Thyroid gland (tissue), 4 donors: Measurements from ENCODE around the gene TASP1.

Source experiments
- POLR2A ChIP-seq, 2 donors: fragments of 450-650 bp; IDR thresholded peaks; one replicate each; pipeline ENCODE4 v1.6.1; 2017; ENCODE audit warnings: antibody characterized with exemption in 2 of 2, mild to moderate bottlenecking in 2 of 2, moderate library complexity in 1 of 2
- TF ChIP-seq, protein P1 (sequence below), 6 experiments: fragments of 200-600 bp in 3 of 6; fragments of 450-650 bp in 3 of 6; sonication (generic) in 3 of 6; IDR thresholded peaks; one replicate each; pipeline ENCODE4 v1.5.1; 2016 to 2019; ENCODE audit warnings: antibody characterized with exemption in 6 of 6, mild to moderate bottlenecking in 2 of 6, inconsistent platforms in 1 of 6, moderate library complexity in 1 of 6

- TF ChIP-seq, protein P1, sequence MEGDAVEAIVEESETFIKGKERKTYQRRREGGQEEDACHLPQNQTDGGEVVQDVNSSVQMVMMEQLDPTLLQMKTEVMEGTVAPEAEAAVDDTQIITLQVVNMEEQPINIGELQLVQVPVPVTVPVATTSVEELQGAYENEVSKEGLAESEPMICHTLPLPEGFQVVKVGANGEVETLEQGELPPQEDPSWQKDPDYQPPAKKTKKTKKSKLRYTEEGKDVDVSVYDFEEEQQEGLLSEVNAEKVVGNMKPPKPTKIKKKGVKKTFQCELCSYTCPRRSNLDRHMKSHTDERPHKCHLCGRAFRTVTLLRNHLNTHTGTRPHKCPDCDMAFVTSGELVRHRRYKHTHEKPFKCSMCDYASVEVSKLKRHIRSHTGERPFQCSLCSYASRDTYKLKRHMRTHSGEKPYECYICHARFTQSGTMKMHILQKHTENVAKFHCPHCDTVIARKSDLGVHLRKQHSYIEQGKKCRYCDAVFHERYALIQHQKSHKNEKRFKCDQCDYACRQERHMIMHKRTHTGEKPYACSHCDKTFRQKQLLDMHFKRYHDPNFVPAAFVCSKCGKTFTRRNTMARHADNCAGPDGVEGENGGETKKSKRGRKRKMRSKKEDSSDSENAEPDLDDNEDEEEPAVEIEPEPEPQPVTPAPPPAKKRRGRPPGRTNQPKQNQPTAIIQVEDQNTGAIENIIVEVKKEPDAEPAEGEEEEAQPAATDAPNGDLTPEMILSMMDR (IDR thresholded peaks at IDR 0.05), result no peak
- no peak for TF ChIP-seq POLR2A (IDR thresholded peaks at IDR 0.05)
These were observed 265.3 kb downstream of the TASP1 start for GRCh38 chr20:13373400-13373799.
